Endodermal cell (in vitro differentiated cells): ENCODE results near the gene CACNA1F. TPM values are rescaled to one million over a fixed set of nuclear protein-coding genes. Genes with fewer than 3 reads are reported as not detected.
A peak's percentile ranks its signal among the peaks of the same experiment; 100 is the strongest.

Experiments used
- DNase-seq: peaks from one replicate; pipeline ENCODE4 v3.0.0-alpha.2; 2017
- H3K27ac ChIP-seq: 2 replicates; pipeline ENCODE4 v1.5.1; 2013; ENCODE audit warnings: mild to moderate bottlenecking, low read depth, low read length, moderate library complexity
- H3K27me3 ChIP-seq: 2 replicates; pipeline ENCODE4 v1.6.1; 2013; ENCODE audit warnings: mild to moderate bottlenecking, low read length, moderate library complexity; ENCODE audit not compliant: insufficient read depth, control insufficient read depth, poor library complexity, severe bottlenecking
- H3K36me3 ChIP-seq: 2 replicates; pipeline ENCODE4 v1.7.0; 2013; ENCODE audit warnings: mild to moderate bottlenecking, low read length, moderate library complexity; ENCODE audit not compliant: control insufficient read depth, insufficient read depth
- H3K4me1 ChIP-seq: one replicate; pipeline ENCODE4 v1.7.0; 2013; ENCODE audit warnings: low read length; ENCODE audit not compliant: control insufficient read depth, insufficient read depth
- H3K4me3 ChIP-seq: 2 replicates; pipeline ENCODE4 v1.5.1; 2013; ENCODE audit warnings: mild to moderate bottlenecking, low read length, moderate library complexity
- H3K9ac ChIP-seq: 2 replicates; pipeline ENCODE4 v1.6.1; 2013; ENCODE audit warnings: mild to moderate bottlenecking, low read length, moderate library complexity; ENCODE audit not compliant: poor library complexity, severe bottlenecking; ENCODE audit errors: extremely low read depth
- H3K9me3 ChIP-seq: 2 replicates; pipeline ENCODE4 v1.6.1; 2013; ENCODE audit warnings: mild to moderate bottlenecking, low read length, moderate library complexity; ENCODE audit not compliant: control insufficient read depth
- H3K27ac Mint-ChIP-seq: 2 replicates; pipeline ENCODE4 v1.8.0; 2020; ENCODE audit warnings: mixed read lengths
- H3K27me3 Mint-ChIP-seq: 2 replicates; pipeline ENCODE4 v1.8.0; 2021; ENCODE audit warnings: mild to moderate bottlenecking, mixed read lengths; ENCODE audit not compliant: insufficient read depth
- H3K36me3 Mint-ChIP-seq: 2 replicates; pipeline ENCODE4 v1.8.0; 2020; ENCODE audit warnings: low read depth, mixed read lengths
- H3K4me1 Mint-ChIP-seq: 2 replicates; pipeline ENCODE4 v1.8.0; 2020; ENCODE audit warnings: mixed read lengths
- H3K4me3 Mint-ChIP-seq: 2 replicates; pipeline ENCODE4 v1.8.0; 2020; ENCODE audit warnings: mild to moderate bottlenecking, moderate library complexity, mixed read lengths
- H3K9me3 Mint-ChIP-seq: 2 replicates; pipeline ENCODE4 v1.8.0; 2020; ENCODE audit warnings: mild to moderate bottlenecking, mixed read lengths
- CTCF ChIP-seq: fragments of 200-600 bp; sonication (generic); conservative IDR thresholded peaks from 2 replicates; pipeline ENCODE4 v1.5.0; 2021; ENCODE audit warnings: antibody characterized with exemption, mild to moderate bottlenecking
- WGBS, 2 experiments: methylation state at CpG; one replicate each; pipeline versions ENCODE4 v1.1.5 to v1.1.7; 2013; ENCODE audit warnings: missing lambda C conversion rate in 2 of 2, mixed read lengths in 1 of 2; ENCODE audit not compliant: insufficient coverage in 1 of 2, insufficient read length in 1 of 2; 5-methylcytosine and 5-hydroxymethylcytosine counted together
- total RNA-seq, 2 donors: library from RNA; stranded (reverse); fragmentation: NEBNext Ultra II Directional in 1 of 2; extraction: Animal tissue kit (Norgen Biotek cat#: 25700) in 1 of 2; gene quantifications; 2 replicates in 1 of 2; 3 replicates in 1 of 2; pipeline ENCODE4 v1.2.1, GENCODE V29; 2021

Gene CACNA1F
- total RNA-seq, 2 donors from 2014 or later: 0.42 to 0.70 TPM

GRCh38 chrX:49186125-49187027, 46.8 kb downstream of the CACNA1F start, which contains the start of gene PRICKLE3:
TSS of gene PRICKLE3 (minus strand) at chrX:49186373. CDS start at chrX:49186297, 76 bp downstream.
- peaks cover 7% of the 10 kb centered on the region for H3K36me3 ChIP-seq
- peaks cover 11% of the 10 kb centered on the region for H3K36me3 Mint-ChIP-seq
- H3K27me3 Mint-ChIP-seq: no peaks in the 10 kb centered on the region
- H3K27me3 ChIP-seq: no peaks in the 10 kb centered on the region
- peak; percentile 65 for TF ChIP-seq CTCF
- 9% methylated on average over 62 of the region's 62 CpGs; no CpG with 5 or more reads in 1 of the 2 experiments for WGBS, 2 experiments
- H3K9me3 ChIP-seq: no peaks in the 10 kb centered on the region
- H3K27ac ChIP-seq: no peak within 1 kb of the TSS
- H3K9me3 Mint-ChIP-seq: peaks cover 70% of the 10 kb centered on the region
- H3K9ac ChIP-seq: no peak within 1 kb of the TSS
- H3K4me1 Mint-ChIP-seq: no peaks in the 10 kb centered on the region
- peak; percentile 93 for DNase-seq
- H3K4me1 ChIP-seq: no peaks in the 10 kb centered on the region
- H3K27ac Mint-ChIP-seq: peak within 1 kb of the TSS; percentile 83
- peak within 1 kb of the TSS; percentile 58 for H3K4me3 Mint-ChIP-seq
- H3K4me3 ChIP-seq: peak within 1 kb of the TSS; percentile 78

GRCh38 chrX:49184294-49185281, 48.6 kb downstream of the CACNA1F start:
- Mint-ChIP-seq H3K36me3 (peaks cover 20% of the 10 kb centered on the region), H3K4me3 (peak overlapping the region; percentile 58), H3K9me3 (peaks cover 71% of the 10 kb centered on the region), H3K27me3 (no peaks in the 10 kb centered on the region), H3K4me1 (no peaks in the 10 kb centered on the region), H3K27ac (peak overlapping the region; percentile 83)
- no peaks in the 10 kb centered on the region for H3K9me3 ChIP-seq
- H3K9ac ChIP-seq: no peak overlapping the region
- TF ChIP-seq CTCF: peak; percentile 22
- no peaks in the 10 kb centered on the region for H3K27me3 ChIP-seq
- H3K4me1 ChIP-seq: no peaks in the 10 kb centered on the region
- WGBS, 2 experiments: 5 to 8% methylated on average over 5 to 46 of the region's 46 CpGs
- no peak overlapping the region for H3K27ac ChIP-seq
- DNase-seq: peak; percentile 97
- H3K36me3 ChIP-seq: peaks cover 7% of the 10 kb centered on the region
- peak overlapping the region; percentile 78 for H3K4me3 ChIP-seq

GRCh38 chrX:49183701-49184281, 49.3 kb downstream of the CACNA1F start:
- Histone ChIP-seq H3K27ac (no peak overlapping the region), H3K36me3 (peaks cover 7% of the 10 kb centered on the region), H3K4me3 (no peak overlapping the region), H3K27me3 (no peaks in the 10 kb centered on the region), H3K4me1 (no peaks in the 10 kb centered on the region), H3K9me3 (no peaks in the 10 kb centered on the region), H3K9ac (no peak overlapping the region)
- Mint-ChIP-seq H3K4me1 (no peaks in the 10 kb centered on the region), H3K27me3 (no peaks in the 10 kb centered on the region), H3K4me3 (peak overlapping the region; percentile 58), H3K36me3 (peaks cover 27% of the 10 kb centered on the region), H3K9me3 (peaks cover 75% of the 10 kb centered on the region), H3K27ac (peak overlapping the region; percentile 55)
- WGBS, 2 experiments: 87 to 93% methylated on average over 8 to 18 of the region's 18 CpGs
- TF ChIP-seq CTCF: no peak
- DNase-seq: no peak
